GM23248 (cell line): ENCODE results near the gene MPRIP.

Experiments used
- EZH2 ChIP-seq: fragments of 200-600 bp; sonication (generic); IDR thresholded peaks from 2 replicates; pipeline ENCODE4 v1.6.1; 2018; ENCODE audit warnings: antibody characterized with exemption, mild to moderate bottlenecking; ENCODE audit not compliant: insufficient read depth, poor library complexity, severe bottlenecking
- EZH2phosphoT487 ChIP-seq: fragments of 200-600 bp; sonication (generic); IDR thresholded peaks from 2 replicates; pipeline ENCODE4 v1.6.1; 2018; ENCODE audit warnings: antibody characterized with exemption, moderate library complexity, mild to moderate bottlenecking, low read depth; ENCODE audit not compliant: insufficient read depth

- TF ChIP-seq EZH2 (no peak), EZH2phosphoT487 (no peak)
Observed at GRCh38 chr17:17165666-17166308, 123.5 kb downstream of the MPRIP start.
